Transverse colon (tissue), 4 donors: ENCODE measurements around the gene TAF15. TPM values are rescaled to one million over a fixed set of nuclear protein-coding genes. Genes with fewer than 3 reads are reported as not detected.

ENCODE experiments used
- DNase-seq: peaks from one replicate; pipeline ENCODE4 v3.0.0-alpha.2; 2019
- H3K27ac ChIP-seq, 4 donors: fragments of 200-600 bp; sonication (generic); 2 replicates each; pipeline ENCODE4 v1.5.1; 2016 to 2018; ENCODE audit warnings: inconsistent platforms in 4 of 4
- H3K27me3 ChIP-seq: fragments of 200-600 bp; sonication (generic); 2 replicates; pipeline ENCODE4 v1.5.1; 2017; ENCODE audit warnings: inconsistent platforms
- H3K36me3 ChIP-seq, 4 donors: fragments of 200-600 bp; sonication (generic); 2 replicates each; pipeline ENCODE4 v1.5.1; 2017 to 2019; ENCODE audit warnings: inconsistent platforms in 4 of 4
- H3K4me1 ChIP-seq, 4 donors: fragments of 200-600 bp; sonication (generic); 2 replicates each; pipeline ENCODE4 v1.5.1; 2017 to 2020; ENCODE audit warnings: inconsistent platforms in 4 of 4
- H3K4me3 ChIP-seq, 4 donors: fragments of 200-600 bp; sonication (generic); 1 replicate in 1 of 4; 2 replicates in 3 of 4; pipeline versions ENCODE4 v1.5.1 to v1.6.1; 2017 to 2019; ENCODE audit warnings: inconsistent platforms in 4 of 4
- H3K9me3 ChIP-seq, 2 donors: fragments of 200-600 bp; sonication (generic); 2 replicates each; pipeline ENCODE4 v1.5.1; 2017 to 2019; ENCODE audit warnings: inconsistent platforms in 2 of 2
- CTCF ChIP-seq, 5 experiments: fragments of 200-600 bp in 3 of 5; fragments of 450-650 bp in 2 of 5; sonication (generic) in 3 of 5; IDR thresholded peaks; 1 replicate in 2 of 5; 2 replicates in 3 of 5; pipeline ENCODE4 v1.5.1; 2016 to 2017; ENCODE audit warnings: antibody characterized with exemption in 5 of 5, inconsistent platforms in 3 of 5, mild to moderate bottlenecking in 2 of 5, moderate library complexity in 1 of 5
- EP300 ChIP-seq: sonication (generic); formaldehyde crosslinking; IDR thresholded peaks from one replicate; pipeline ENCODE4 v1.6.1; 2017; ENCODE audit warnings: antibody characterized with exemption, low read depth
- POLR2A ChIP-seq: fragments of 450-650 bp; IDR thresholded peaks from one replicate; pipeline ENCODE4 v1.6.1; 2016; ENCODE audit warnings: antibody characterized with exemption, mild to moderate bottlenecking, moderate library complexity
- POLR2AphosphoS5 ChIP-seq, 3 donors: sonication (generic); formaldehyde crosslinking; IDR thresholded peaks; one replicate each; pipeline ENCODE4 v1.6.1; 2016; ENCODE audit warnings: antibody characterized with exemption in 3 of 3
- WGBS, 2 donors: methylation state at CpG; one replicate each; pipeline ENCODE4 v1.1.5; 2018; ENCODE audit warnings: low coverage in 1 of 2; 5-methylcytosine and 5-hydroxymethylcytosine counted together
- in situ Hi-C, 4 donors: fragments of 200-750 bp; cut with MboI; loops; one replicate each; pipeline versions ENCODE4 v1.15.0 to v1.15.1; 2017; ENCODE audit warnings: low sequenced_read_pairs in 3 of 4, low pct_ligation_motif_present in 1 of 4, low pct_unique_long_range_greater_than_20kb in 1 of 4
- intact Hi-C: fragments of 100-400 bp; cut with DNase I; formaldehyde crosslinking; loops from one replicate; pipeline ENCODE4 v1.15.1; 2023; ENCODE audit warnings: low total_unique reads
- total RNA-seq, 4 donors: library from RNA; depleted of rRNA; stranded (reverse); fragments of >200 nt; gene quantifications; one replicate each; pipeline ENCODE4 v1.1.0, GENCODE V29; 2016

TAF15 gene
- total RNA-seq, 4 donors from 2014 or later: 13.1 to 74.3 (median 37.9) TPM

- H3K4me1 ChIP-seq: no peaks in the 10 kb centered on the region
- in situ Hi-C loops: no loop called here
Observed at GRCh38 chr17:35842239-35842638, 33.0 kb downstream of the TAF15 start.

GRCh38 chr17:35843698-35844097 is 34.4 kb downstream of the TAF15 start:
- H3K4me3 ChIP-seq: no peak overlapping the region
- H3K27ac ChIP-seq: no peak overlapping the region
- in situ Hi-C loops (no loop called here), intact Hi-C loops (no loop called here)
- H3K9me3 ChIP-seq: no peaks in the 10 kb centered on the region
- no peaks in the 10 kb centered on the region for H3K4me1 ChIP-seq
- TF ChIP-seq CTCF (IDR thresholded peaks at IDR 0.05) (no peak), EP300 (no peak), POLR2AphosphoS5 (IDR thresholded peaks at IDR 0.05) (no peak), POLR2A (no peak)
- WGBS, 2 donors: 92 to 98% methylated on average over 2 of the region's 2 CpGs
- DNase-seq: no peak
- no peaks in the 10 kb centered on the region for H3K27me3 ChIP-seq
- peaks cover 0 to 83% (median 40%) of the 10 kb centered on the region in 4 donors for H3K36me3 ChIP-seq

More at GRCh38 chr17:35842239-35842638, 33.0 kb downstream of the TAF15 start:
- no peak overlapping the region for H3K4me3 ChIP-seq
- H3K27ac ChIP-seq: no peak overlapping the region
- DNase-seq: no peak
- 92 to 97% methylated on average over 5 of the region's 5 CpGs for WGBS, 2 donors
- H3K9me3 ChIP-seq: no peaks in the 10 kb centered on the region
- intact Hi-C loops: no loop called here
- H3K27me3 ChIP-seq: no peaks in the 10 kb centered on the region
- H3K36me3 ChIP-seq: peaks cover 0 to 98% (median 47%) of the 10 kb centered on the region in 4 donors
- TF ChIP-seq POLR2AphosphoS5 (IDR thresholded peaks at IDR 0.05): no peak
- no peak for TF ChIP-seq POLR2A
- TF ChIP-seq EP300: no peak
- TF ChIP-seq CTCF (IDR thresholded peaks at IDR 0.05): no peak

GRCh38 chr17:35844547-35844946 is 35.3 kb downstream of the TAF15 start:
- in situ Hi-C loops: no loop called here
- H3K36me3 ChIP-seq: peaks cover 0 to 76% (median 37%) of the 10 kb centered on the region in 4 donors
- no peaks in the 10 kb centered on the region for H3K27me3 ChIP-seq
- no peak for DNase-seq
- TF ChIP-seq EP300 (no peak), CTCF (IDR thresholded peaks at IDR 0.05) (no peak), POLR2AphosphoS5 (IDR thresholded peaks at IDR 0.05) (no peak), POLR2A (no peak)
- no peak overlapping the region for H3K27ac ChIP-seq
- H3K9me3 ChIP-seq: no peaks in the 10 kb centered on the region
- H3K4me3 ChIP-seq: no peak overlapping the region
- WGBS, 2 donors: 94 to 99% methylated on average over 12 to 19 of the region's 19 CpGs
- H3K4me1 ChIP-seq: no peaks in the 10 kb centered on the region
- intact Hi-C loops: no loop called here

GRCh38 chr17:35846055-35846809 is 36.9 kb downstream of the TAF15 start:
- TF ChIP-seq CTCF (IDR thresholded peaks at IDR 0.05) (no peak), POLR2AphosphoS5 (IDR thresholded peaks at IDR 0.05) (no peak), EP300 (no peak), POLR2A (no peak)
- H3K4me3 ChIP-seq: no peak overlapping the region
- in situ Hi-C loops: no loop called here
- intact Hi-C loops: no loop called here
- no peak for DNase-seq
- peaks cover 0 to 60% (median 29%) of the 10 kb centered on the region in 4 donors for H3K36me3 ChIP-seq
- H3K9me3 ChIP-seq: no peaks in the 10 kb centered on the region
- H3K27me3 ChIP-seq: no peaks in the 10 kb centered on the region
- H3K4me1 ChIP-seq: no peaks in the 10 kb centered on the region
- 87 to 89% methylated on average over 3 of the region's 3 CpGs for WGBS, 2 donors
- H3K27ac ChIP-seq: no peak overlapping the region
